T-helper 1 cell treated with Interleukin-12 subunit alpha and Interleukin-12 subunit beta and Interleukin-4 antibody, amounts not matched to agents 30 ng/mL and 1 ng/mL, for 36 hours (primary cell): ENCODE data around the gene PSTPIP1. TPM values are rescaled to one million over a fixed set of nuclear protein-coding genes. Genes with fewer than 3 reads are reported as not detected.

ENCODE experiments used
- total RNA-seq: library from RNA; stranded (reverse); gene quantifications from 2 replicates; pipeline ENCODE4 v1.2.3, GENCODE V29; 2022

Gene PSTPIP1
- total RNA-seq, 1 donor from 2014 or later = 224 TPM

Other genes with a start within 250 kb of the PSTPIP1 start
- 26.1 and 27.5 TPM in 2 replicates for gene SCAPER, start 89.8 kb upstream of the PSTPIP1 start, total RNA-seq
- 30.8 and 31.9 TPM in 2 replicates for gene RCN2, start 63.4 kb upstream of the PSTPIP1 start, total RNA-seq
- gene TSPAN3, start 76.0 kb downstream of the PSTPIP1 start, total RNA-seq = 19.2 and 19.5 TPM in 2 replicates